ENCODE data around the gene TMCO4. TPM values are rescaled to one million over a fixed set of nuclear protein-coding genes. Genes with fewer than 3 reads are reported as not detected.

TMCO4 gene
- total RNA-seq, 2 experiments from 2014 or later = 1.2 to 8.1 TPM

- no peaks in the 10 kb centered on the region for H3K36me3 ChIP-seq (ENCODE audit: insufficient read depth, low read length)
- no peaks in the 10 kb centered on the region for H4K20me1 ChIP-seq (ENCODE audit: insufficient read depth, low read length)
- ChIA-PET CTCF (ENCODE audit: unreplicated experiment) (no interaction called here), POLR2A (no interaction called here)
- H3K27ac ChIP-seq (ENCODE audit: low read depth, low read length, poor library complexity, severe bottlenecking) = no peak overlapping the region
- no peak for TF ChIP-seq CTCF (conservative IDR thresholded peaks at IDR 0.05; ENCODE audit: low read length)
- TF ChIP-seq EZH2phosphoT487 (IDR thresholded peaks at IDR 0.05; ENCODE audit: borderline replicate concordance, low read depth, low read length) = no peak
- H3K9me2 ChIP-seq (ENCODE audit: insufficient read depth, low read length) = no peaks in the 10 kb centered on the region
- no peak overlapping the region for H2AFZ ChIP-seq (ENCODE audit: low read length)
- H3K4me1 ChIP-seq (ENCODE audit: insufficient read depth, low read length, poor library complexity, severe bottlenecking) = no peaks in the 10 kb centered on the region
- H3K79me2 ChIP-seq (ENCODE audit: insufficient read depth, low read depth, low read length) = no peaks in the 10 kb centered on the region
- no peak overlapping the region for H3K4me3 ChIP-seq (ENCODE audit: low read depth, low read length, poor library complexity, severe bottlenecking)
- DNase-seq (ENCODE audit: low spot score) = no peak
- no peaks in the 10 kb centered on the region for H3K9me3 ChIP-seq (ENCODE audit: low read length)
- intact Hi-C loops (cut with micrococcal nuclease; ENCODE audit: unreplicated experiment) = no loop called here
- BruUV-seq (replicated peaks) = no TSS peak
- no peak overlapping the region for H3K4me2 ChIP-seq (ENCODE audit: low read length)
These were observed 65.2 kb downstream of the TMCO4 start for GRCh38 chr1:19734472-19734999.

DNA sequence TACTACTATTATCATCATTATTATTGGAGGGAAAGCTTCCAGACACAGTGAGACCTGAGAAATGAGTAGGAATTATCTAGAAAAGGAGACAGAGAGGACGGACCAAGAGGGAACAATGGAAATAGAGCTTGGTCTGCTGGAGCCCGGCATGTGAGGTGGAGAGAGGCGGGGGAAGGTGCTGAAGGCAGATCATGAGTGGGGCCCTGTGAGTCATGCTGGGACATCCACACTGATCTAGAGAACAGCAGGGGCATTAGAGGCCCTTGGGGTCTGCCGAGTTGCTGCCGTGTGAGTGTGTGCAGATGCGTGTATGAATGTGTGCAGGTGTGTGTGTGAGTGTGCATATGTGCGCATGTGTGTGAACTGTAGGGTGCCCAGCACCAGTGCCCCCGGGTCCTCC, 65.7 kb downstream of the TMCO4 start:
- H3K27ac ChIP-seq (ENCODE audit: low read depth, low read length, poor library complexity, severe bottlenecking) = no peak overlapping the region
- no peaks in the 10 kb centered on the region for H4K20me1 ChIP-seq (ENCODE audit: insufficient read depth, low read length)
- no peak for DNase-seq (ENCODE audit: low spot score)
- intact Hi-C loops (cut with micrococcal nuclease; ENCODE audit: unreplicated experiment) = no loop called here
- no peak overlapping the region for H3K4me3 ChIP-seq (ENCODE audit: low read depth, low read length, poor library complexity, severe bottlenecking)
- no peaks in the 10 kb centered on the region for H3K9me3 ChIP-seq (ENCODE audit: low read length)
- H3K9me2 ChIP-seq (ENCODE audit: insufficient read depth, low read length) = no peaks in the 10 kb centered on the region
- H3K4me1 ChIP-seq (ENCODE audit: insufficient read depth, low read length, poor library complexity, severe bottlenecking) = no peaks in the 10 kb centered on the region
- ChIA-PET POLR2A (no interaction called here), CTCF (ENCODE audit: unreplicated experiment) (no interaction called here)
- H3K36me3 ChIP-seq (ENCODE audit: insufficient read depth, low read length) = no peaks in the 10 kb centered on the region
- no peaks in the 10 kb centered on the region for H3K79me2 ChIP-seq (ENCODE audit: insufficient read depth, low read depth, low read length)
- H3K4me2 ChIP-seq (ENCODE audit: low read length) = no peak overlapping the region
- BruUV-seq (replicated peaks) = no TSS peak
- TF ChIP-seq CTCF (conservative IDR thresholded peaks at IDR 0.05; ENCODE audit: low read length) (no peak), EZH2phosphoT487 (IDR thresholded peaks at IDR 0.05; ENCODE audit: borderline replicate concordance, low read depth, low read length) (no peak)
- H2AFZ ChIP-seq (ENCODE audit: low read length) = no peak overlapping the region

DNA sequence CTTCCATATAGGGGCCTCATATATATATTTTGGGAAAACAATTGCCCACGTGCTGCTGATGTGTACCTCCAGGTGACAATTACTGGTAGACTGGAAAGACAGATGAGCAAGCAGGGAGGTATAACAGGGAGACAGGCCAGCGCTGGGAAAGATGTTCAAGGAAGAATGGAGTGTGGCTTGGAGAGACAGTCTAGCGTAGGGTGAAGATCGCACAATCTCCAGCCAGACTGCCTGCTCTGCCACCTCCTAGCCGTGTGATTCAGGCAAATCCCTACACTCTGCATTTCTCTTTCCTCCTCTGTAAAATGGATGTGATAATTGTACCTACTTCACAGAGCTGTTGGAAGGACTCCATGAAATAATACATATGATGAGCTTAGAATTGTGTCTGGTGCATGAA, 66.1 kb downstream of the TMCO4 start:
- Histone ChIP-seq H2AFZ (ENCODE audit: low read length) (no peak overlapping the region), H3K9me2 (ENCODE audit: insufficient read depth, low read length) (no peaks in the 10 kb centered on the region), H3K79me2 (ENCODE audit: insufficient read depth, low read depth, low read length) (no peaks in the 10 kb centered on the region), H3K9me3 (ENCODE audit: low read length) (no peaks in the 10 kb centered on the region), H3K4me1 (ENCODE audit: insufficient read depth, low read length, poor library complexity, severe bottlenecking) (no peaks in the 10 kb centered on the region), H3K4me3 (ENCODE audit: low read depth, low read length, poor library complexity, severe bottlenecking) (no peak overlapping the region), H4K20me1 (ENCODE audit: insufficient read depth, low read length) (no peaks in the 10 kb centered on the region), H3K4me2 (ENCODE audit: low read length) (no peak overlapping the region), H3K36me3 (ENCODE audit: insufficient read depth, low read length) (no peaks in the 10 kb centered on the region), H3K27ac (ENCODE audit: low read depth, low read length, poor library complexity, severe bottlenecking) (no peak overlapping the region)
- POLR2A ChIA-PET = no interaction called here
- no TSS peak for BruUV-seq (replicated peaks)
- no peak for DNase-seq (ENCODE audit: low spot score)
- CTCF ChIA-PET (ENCODE audit: unreplicated experiment) = no interaction called here
- TF ChIP-seq CTCF (conservative IDR thresholded peaks at IDR 0.05; ENCODE audit: low read length) (no peak), EZH2phosphoT487 (IDR thresholded peaks at IDR 0.05; ENCODE audit: borderline replicate concordance, low read depth, low read length) (no peak)
- intact Hi-C loops (cut with micrococcal nuclease; ENCODE audit: unreplicated experiment) = no loop called here
